Omental fat pad (tissue), 4 donors: ENCODE data around the gene SRP72. TPM values are rescaled to one million over a fixed set of nuclear protein-coding genes. Genes with fewer than 3 reads are reported as not detected.

Source experiments
- ATAC-seq: fragments of 150-250 bp; one replicate; pipeline ENCODE4 v1.9.1; 2016; ENCODE audit warnings: mild to moderate bottlenecking, moderate library complexity; ENCODE audit not compliant: low FRiP score
- DNase-seq: peaks from one replicate; pipeline ENCODE4 v3.0.0-alpha.2; 2019; ENCODE audit warnings: low spot score
- total RNA-seq, 4 donors: library from RNA; depleted of rRNA; stranded (reverse); fragments of >200 nt; gene quantifications; one replicate each; pipeline ENCODE4 v1.1.0, GENCODE V29; 2016
- TF ChIP-seq, protein P1 (sequence below), 3 donors: fragments of 450-650 bp; IDR thresholded peaks; one replicate each; pipeline ENCODE4 v1.5.1; 2016 to 2017; ENCODE audit warnings: antibody characterized with exemption in 3 of 3, mild to moderate bottlenecking in 3 of 3, moderate library complexity in 2 of 3

The SRP72 gene
- total RNA-seq, 4 donors from 2014 or later: 54.2 to 91.6 (median 63.6) TPM

DNA sequence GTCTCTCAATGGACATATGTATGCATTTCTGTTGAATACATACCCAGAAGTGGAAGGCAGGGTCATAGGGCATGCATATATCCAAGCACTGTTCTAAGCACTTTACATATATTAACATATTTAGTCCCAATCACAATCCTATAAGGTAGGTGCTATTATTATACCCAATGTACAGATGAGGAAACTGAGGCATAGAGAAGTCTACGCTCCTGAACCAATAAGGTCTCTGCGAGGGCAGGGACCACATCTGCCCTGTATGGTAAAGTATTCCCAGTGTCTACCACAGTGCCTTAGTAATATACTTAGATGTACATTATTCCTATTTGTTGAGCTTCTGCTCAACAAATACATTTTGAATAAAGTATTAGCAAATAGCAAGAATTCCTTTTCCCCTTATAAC is 37.2 kb upstream of the SRP72 start:
- no peak for ATAC-seq
- DNase-seq: no peak
- TF ChIP-seq, protein P1, sequence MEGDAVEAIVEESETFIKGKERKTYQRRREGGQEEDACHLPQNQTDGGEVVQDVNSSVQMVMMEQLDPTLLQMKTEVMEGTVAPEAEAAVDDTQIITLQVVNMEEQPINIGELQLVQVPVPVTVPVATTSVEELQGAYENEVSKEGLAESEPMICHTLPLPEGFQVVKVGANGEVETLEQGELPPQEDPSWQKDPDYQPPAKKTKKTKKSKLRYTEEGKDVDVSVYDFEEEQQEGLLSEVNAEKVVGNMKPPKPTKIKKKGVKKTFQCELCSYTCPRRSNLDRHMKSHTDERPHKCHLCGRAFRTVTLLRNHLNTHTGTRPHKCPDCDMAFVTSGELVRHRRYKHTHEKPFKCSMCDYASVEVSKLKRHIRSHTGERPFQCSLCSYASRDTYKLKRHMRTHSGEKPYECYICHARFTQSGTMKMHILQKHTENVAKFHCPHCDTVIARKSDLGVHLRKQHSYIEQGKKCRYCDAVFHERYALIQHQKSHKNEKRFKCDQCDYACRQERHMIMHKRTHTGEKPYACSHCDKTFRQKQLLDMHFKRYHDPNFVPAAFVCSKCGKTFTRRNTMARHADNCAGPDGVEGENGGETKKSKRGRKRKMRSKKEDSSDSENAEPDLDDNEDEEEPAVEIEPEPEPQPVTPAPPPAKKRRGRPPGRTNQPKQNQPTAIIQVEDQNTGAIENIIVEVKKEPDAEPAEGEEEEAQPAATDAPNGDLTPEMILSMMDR (IDR thresholded peaks at IDR 0.05): no peak

DNA sequence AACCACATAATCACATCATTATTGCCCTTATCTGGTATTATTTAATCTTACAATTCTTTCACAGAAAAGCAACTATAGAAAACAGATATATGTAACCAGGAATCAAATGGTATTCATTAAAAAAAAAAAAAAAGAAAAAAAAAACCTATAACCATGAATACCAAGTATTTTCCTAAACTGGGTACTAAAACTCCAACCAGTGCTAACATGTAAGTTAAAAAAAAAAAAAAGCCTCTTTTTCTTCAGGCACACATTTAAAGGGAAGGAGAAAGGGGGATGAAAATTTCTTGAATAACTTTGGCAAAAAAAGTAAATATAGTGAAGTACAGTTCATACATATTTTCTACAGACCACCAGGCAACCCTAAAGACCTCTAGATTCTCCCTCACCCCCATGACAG is 34.1 kb upstream of the SRP72 start:
- TF ChIP-seq, protein P1 (IDR thresholded peaks at IDR 0.05): no peak
- ATAC-seq (no peak), DNase-seq (no peak)

DNA sequence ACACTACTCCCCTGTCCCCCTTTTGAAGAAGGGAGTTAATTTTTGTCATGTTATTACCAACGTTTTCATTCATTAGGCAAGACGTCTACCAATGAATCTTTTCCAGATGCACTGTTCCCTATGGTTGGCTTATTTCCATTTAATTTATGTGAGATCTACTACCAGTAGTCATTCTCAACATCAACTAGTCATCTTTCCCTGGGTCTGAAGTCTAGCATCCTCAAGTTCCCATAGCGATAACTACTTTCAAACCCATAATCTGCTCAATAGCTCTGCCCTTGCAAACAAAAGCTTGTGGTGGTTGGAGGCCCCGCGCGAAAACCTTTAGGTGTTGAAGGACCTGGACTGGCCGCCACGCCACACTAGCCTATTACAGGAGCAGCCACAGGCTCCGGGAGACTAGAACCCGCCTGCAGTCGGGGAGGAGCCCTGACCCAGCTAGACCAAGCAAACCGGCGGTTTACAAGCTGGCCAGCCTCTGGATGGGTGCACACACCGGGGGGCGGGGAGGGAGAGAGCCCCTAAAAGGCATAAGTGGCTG is 32.7 kb upstream of the SRP72 start:
- no peak for DNase-seq
- ATAC-seq: peak; percentile 35

DNA sequence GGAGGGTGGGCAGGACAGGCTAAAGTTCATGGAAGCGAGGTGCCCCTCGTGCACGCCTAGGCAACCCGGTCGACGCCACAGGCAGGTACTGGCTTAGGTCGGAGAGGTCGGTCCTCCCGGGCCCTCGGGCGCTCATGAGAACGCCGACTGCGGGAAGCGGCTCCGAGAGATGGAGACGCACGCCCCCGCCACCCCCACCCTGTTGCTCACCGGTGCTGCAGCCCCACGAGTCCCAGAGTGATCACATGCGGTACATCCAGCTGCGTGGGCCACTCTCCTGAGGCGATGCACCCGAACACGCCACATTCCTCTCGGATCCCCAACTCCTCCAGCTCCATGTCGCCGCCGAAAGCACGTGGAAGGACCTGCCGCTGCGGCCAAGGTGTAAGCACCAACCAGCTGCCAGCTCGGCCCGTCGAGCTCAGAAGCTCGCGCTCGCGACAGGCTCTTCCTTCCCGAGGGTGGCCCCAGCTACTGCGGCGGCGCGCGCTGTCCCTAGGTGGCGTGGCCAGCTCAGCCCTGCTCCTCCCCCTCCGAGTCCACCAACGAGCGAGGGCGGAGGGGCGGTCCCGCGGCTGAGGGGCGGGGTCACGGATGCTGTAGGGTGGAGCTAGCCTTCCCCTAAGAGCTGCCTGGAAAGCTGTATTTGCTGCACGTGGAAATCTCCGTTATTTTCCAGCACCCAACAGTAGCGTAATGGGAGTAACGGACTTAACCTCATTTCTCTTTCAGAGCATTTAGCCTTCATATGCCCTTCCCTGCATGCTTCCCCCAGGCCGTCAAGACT is 32.1 kb upstream of the SRP72 start, which contains the start of gene PPAT:
Gene PPAT (minus strand): TSS at position 476 of the 787 bp plus-strand sequence. CDS start 138 bp downstream, at position 338.
- ATAC-seq (peak; percentile 98), DNase-seq (peak; percentile 92)
- TF ChIP-seq, protein P1 (IDR thresholded peaks at IDR 0.05): no peak

More for the DNA sequence above, 32.7 kb upstream of the SRP72 start:
- TF ChIP-seq, protein P1 (IDR thresholded peaks at IDR 0.05): no peak

DNA sequence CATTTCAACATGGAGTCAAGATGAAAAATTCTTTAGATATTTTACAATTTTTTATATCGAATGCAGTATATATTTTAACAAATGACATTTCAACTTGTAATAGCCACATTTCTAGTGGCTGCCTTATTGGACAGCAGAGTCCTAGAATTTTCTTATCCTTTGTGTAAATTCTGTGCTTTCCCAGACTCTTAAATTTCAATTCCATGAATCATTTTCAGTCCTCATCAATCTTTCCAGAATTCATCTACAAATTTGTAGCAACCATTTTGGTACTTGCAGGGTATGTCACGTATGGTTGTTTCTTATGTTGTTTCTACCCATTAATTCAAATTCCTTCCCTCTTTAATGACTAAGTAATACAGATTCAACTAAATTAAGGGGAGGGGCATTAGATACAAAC is 28.7 kb upstream of the SRP72 start:
- DNase-seq (no peak), ATAC-seq (no peak)
- TF ChIP-seq, protein P1 (IDR thresholded peaks at IDR 0.05): no peak

DNA sequence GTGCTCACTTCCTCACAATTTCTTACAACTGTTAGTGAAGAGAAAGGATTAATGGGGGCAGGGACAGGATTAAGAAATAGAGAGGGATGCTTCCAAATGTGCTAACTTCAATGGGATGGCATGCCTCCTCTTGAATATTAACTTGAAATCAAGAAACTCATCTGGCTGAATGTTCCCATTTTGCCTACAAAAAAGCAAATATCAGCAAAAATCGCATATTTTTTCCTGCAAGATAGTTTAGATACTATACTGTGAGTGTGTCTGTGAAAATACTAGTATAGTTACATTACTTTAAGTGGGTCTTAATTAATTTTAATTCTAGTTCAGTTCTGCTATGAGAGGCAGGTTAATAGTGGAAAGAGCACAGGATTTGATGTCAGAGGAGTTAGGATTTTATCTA is 26.4 kb upstream of the SRP72 start:
- ATAC-seq (no peak), DNase-seq (no peak)
- TF ChIP-seq, protein P1 (IDR thresholded peaks at IDR 0.05): no peak

DNA sequence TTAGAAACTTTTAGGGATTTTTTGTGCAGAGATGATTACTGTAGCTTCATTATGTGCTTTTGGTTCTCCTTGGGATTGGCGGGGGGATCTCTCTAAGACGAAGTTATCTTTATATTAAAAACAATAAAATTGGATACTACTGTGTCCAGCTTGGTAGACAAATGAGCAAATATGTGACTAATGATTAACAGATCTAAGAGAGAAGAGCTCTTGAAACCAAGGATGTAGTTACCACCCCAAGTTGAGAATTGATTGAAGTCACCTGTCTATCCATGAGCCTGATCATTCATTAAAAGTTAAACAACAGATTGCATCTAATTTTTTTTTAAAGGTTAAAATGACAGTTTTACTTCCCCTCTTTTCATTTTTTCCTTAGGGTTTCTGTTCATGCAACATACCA is 22.7 kb upstream of the SRP72 start:
- ATAC-seq (no peak), DNase-seq (no peak)
- TF ChIP-seq, protein P1 (IDR thresholded peaks at IDR 0.05): no peak
